ENCODE results near the gene FBXW10B.
"Not testable (repeated sequence)": the region's sequence is repeated elsewhere in the genome, so short reads cannot be mapped to it uniquely, and the experiment has no call there.

DNA sequence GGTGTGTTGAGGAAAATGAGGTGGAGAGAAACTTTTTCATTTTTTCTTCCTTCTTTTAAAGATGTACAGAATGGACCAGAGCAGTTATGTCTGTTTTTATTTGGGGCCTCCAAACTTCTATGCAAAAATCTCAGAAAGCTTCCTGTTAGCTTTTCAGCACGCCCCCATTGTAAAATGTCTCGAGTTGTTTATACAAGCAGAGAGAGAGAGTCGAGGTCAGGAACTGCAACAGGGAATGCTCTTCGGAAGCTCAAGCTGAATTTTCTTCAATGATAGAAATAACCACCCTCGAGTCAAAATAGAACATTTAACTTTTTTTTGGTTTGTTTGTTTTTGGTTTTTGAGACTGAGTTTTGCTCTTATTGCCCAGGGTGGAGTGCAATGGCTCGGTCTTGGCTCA, 3.7 kb downstream of the FBXW10B start:
- TF ChIP-seq POLR2A, CTCF (IDR thresholded peaks at IDR 0.05): not testable (repeated sequence)

Measured in esophagus squamous epithelium (tissue), 4 donors.